AG04449 (cell line): ENCODE measurements around the gene IL1RAP.

Experiments used
- CTCF ChIA-PET: fragments of 350-600 bp; formaldehyde crosslinking; extraction: SDS; loops from one replicate; lab custom pipeline; 2021; ENCODE audit warnings: antibody characterized with exemption; lab: Yijun Ruan, JAX
- POLR2A ChIA-PET: fragments of 400-600, 350-600 bp; formaldehyde crosslinking; extraction: SDS; loops from one replicate; lab custom pipeline; 2020; ENCODE audit warnings: antibody characterized with exemption, inconsistent platforms; lab: Yijun Ruan, JAX
- DNase-seq: peaks from one replicate; pipeline ENCODE4 v3.0.0-alpha.2; 2010; ENCODE audit warnings: low read depth, low spot score
- H3K4me3 ChIP-seq: 2 replicates; pipeline ENCODE4 v1.5.1; 2011; ENCODE audit warnings: low read depth, mild to moderate bottlenecking, control low read depth, low read length
- TF ChIP-seq, protein P1 (sequence below): IDR thresholded peaks from one replicate; pipeline ENCODE4 v1.5.1; 2011; ENCODE audit warnings: mild to moderate bottlenecking, moderate library complexity, low read length, control low read depth, inconsistent platforms; ENCODE audit not compliant: insufficient read depth; ENCODE audit errors: missing control alignments

The IL1RAP gene

GRCh38 chr3:190588570-190588969, 74.7 kb downstream of the IL1RAP start:
- POLR2A ChIA-PET, result no interaction called here
- no peak for DNase-seq
- CTCF ChIA-PET, result no interaction called here
- no peak overlapping the region for H3K4me3 ChIP-seq
- TF ChIP-seq, protein P1, sequence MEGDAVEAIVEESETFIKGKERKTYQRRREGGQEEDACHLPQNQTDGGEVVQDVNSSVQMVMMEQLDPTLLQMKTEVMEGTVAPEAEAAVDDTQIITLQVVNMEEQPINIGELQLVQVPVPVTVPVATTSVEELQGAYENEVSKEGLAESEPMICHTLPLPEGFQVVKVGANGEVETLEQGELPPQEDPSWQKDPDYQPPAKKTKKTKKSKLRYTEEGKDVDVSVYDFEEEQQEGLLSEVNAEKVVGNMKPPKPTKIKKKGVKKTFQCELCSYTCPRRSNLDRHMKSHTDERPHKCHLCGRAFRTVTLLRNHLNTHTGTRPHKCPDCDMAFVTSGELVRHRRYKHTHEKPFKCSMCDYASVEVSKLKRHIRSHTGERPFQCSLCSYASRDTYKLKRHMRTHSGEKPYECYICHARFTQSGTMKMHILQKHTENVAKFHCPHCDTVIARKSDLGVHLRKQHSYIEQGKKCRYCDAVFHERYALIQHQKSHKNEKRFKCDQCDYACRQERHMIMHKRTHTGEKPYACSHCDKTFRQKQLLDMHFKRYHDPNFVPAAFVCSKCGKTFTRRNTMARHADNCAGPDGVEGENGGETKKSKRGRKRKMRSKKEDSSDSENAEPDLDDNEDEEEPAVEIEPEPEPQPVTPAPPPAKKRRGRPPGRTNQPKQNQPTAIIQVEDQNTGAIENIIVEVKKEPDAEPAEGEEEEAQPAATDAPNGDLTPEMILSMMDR, result no peak

DNA sequence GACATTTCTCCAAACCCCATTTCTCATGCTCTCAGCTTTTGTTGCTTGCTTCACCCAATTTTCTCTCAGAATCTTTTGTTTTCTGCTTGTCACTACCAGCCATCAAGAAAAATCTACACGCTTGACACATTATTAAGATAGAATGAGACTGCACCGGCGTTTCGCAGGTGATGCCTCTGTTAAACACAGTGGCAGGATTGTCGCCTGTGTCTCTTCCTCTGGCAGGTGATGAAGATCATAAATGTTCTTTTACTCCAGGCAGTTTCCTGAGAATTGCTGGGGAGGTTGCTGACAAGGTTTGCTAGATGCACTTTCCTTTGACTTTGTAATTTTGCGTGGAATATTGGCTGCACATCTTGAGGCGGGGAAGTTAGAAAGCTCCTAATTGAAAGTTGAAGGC, 75.4 kb downstream of the IL1RAP start:
- TF ChIP-seq, protein P1, result no peak
- ChIA-PET CTCF (no interaction called here), POLR2A (no interaction called here)
- no peak overlapping the region for H3K4me3 ChIP-seq
- DNase-seq, result no peak

DNA sequence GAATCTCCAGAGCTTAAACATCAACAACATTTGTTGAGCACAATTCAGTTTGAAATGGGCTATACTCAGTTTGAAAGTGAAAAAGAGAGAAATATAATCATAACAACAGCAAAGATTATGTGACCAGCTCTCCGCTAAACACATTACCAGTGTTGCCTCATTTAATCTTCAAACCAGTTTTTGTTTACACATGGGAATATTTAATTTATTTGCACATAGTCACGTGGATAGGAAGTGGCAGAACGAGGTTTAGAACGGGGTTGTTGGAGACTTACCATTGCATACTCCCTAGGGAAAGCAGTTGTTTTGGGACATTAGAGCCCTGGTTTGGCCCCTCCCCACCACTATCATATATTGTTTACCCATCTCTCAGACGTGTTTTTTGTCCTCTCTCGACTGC, 77.2 kb downstream of the IL1RAP start:
- POLR2A ChIA-PET, result no interaction called here
- CTCF ChIA-PET, result no interaction called here
- TF ChIP-seq, protein P1, result no peak

GRCh38 chr3:190593075-190593474, 79.2 kb downstream of the IL1RAP start:
- ChIA-PET POLR2A (no interaction called here), CTCF (interaction anchor here (0.6 kb wide), 1 partner anchor 50 kb away, joined by 3 read pairs; no protein-coding TSS in a partner anchor)
- no peak for DNase-seq
- TF ChIP-seq, protein P1, result no peak
- H3K4me3 ChIP-seq, result no peak overlapping the region

More for the DNA sequence above, 77.2 kb downstream of the IL1RAP start:
- no peak for DNase-seq
- H3K4me3 ChIP-seq, result no peak overlapping the region

DNA sequence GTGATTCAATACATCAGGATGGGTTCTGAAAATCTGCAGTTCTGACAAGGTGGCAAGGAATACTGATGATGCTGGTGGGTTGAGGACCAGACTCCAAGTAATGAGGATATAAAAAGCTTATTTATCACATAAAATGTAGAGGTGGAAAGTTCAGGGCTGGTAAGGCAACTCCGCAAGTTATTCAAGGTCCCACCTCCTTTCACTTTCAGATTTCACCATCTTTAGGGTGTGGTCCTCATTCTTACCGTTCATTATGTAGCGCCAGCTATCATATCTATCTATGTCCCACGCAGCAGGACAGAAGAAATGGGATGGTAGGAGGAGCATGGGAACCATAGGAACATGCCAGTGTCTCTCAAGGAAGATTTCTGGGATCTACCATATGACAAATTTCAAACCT, 80.3 kb downstream of the IL1RAP start:
- TF ChIP-seq, protein P1, result no peak
- CTCF ChIA-PET, result no interaction called here
- POLR2A ChIA-PET, result no interaction called here
- H3K4me3 ChIP-seq, result no peak overlapping the region
- DNase-seq, result no peak

GRCh38 chr3:190595179-190595795, 81.4 kb downstream of the IL1RAP start:
- TF ChIP-seq, protein P1, result no peak

More at GRCh38 chr3:190595179-190595795, 81.4 kb downstream of the IL1RAP start:
- no peak overlapping the region for H3K4me3 ChIP-seq
- CTCF ChIA-PET, result no interaction called here
- no peak for DNase-seq
- POLR2A ChIA-PET, result no interaction called here
